Testis (tissue), 2 donors: ENCODE measurements around the gene CCL2.

Experiments used
- POLR2A ChIP-seq: fragments of 450-650 bp; IDR thresholded peaks from one replicate; pipeline ENCODE4 v1.6.1; 2017; ENCODE audit warnings: antibody characterized with exemption, mild to moderate bottlenecking, moderate library complexity
- TF ChIP-seq, protein P1 (sequence below), 3 experiments: fragments of 450-650 bp in 2 of 3; fragments of 200-600 bp in 1 of 3; sonication (generic) in 1 of 3; IDR thresholded peaks; one replicate each; pipeline ENCODE4 v1.5.1; 2016 to 2019; ENCODE audit warnings: antibody characterized with exemption in 3 of 3, mild to moderate bottlenecking in 2 of 3, moderate library complexity in 1 of 3

- TF ChIP-seq POLR2A: no peak
- TF ChIP-seq, protein P1, sequence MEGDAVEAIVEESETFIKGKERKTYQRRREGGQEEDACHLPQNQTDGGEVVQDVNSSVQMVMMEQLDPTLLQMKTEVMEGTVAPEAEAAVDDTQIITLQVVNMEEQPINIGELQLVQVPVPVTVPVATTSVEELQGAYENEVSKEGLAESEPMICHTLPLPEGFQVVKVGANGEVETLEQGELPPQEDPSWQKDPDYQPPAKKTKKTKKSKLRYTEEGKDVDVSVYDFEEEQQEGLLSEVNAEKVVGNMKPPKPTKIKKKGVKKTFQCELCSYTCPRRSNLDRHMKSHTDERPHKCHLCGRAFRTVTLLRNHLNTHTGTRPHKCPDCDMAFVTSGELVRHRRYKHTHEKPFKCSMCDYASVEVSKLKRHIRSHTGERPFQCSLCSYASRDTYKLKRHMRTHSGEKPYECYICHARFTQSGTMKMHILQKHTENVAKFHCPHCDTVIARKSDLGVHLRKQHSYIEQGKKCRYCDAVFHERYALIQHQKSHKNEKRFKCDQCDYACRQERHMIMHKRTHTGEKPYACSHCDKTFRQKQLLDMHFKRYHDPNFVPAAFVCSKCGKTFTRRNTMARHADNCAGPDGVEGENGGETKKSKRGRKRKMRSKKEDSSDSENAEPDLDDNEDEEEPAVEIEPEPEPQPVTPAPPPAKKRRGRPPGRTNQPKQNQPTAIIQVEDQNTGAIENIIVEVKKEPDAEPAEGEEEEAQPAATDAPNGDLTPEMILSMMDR (IDR thresholded peaks at IDR 0.05): no peak
Measured at GRCh38 chr17:34220752-34221395, 34.2 kb upstream of the CCL2 start.
